ENCODE measurements around the gene TCL1B.
A peak's percentile ranks its signal among the peaks of the same experiment; 100 is the strongest.

The TCL1B gene

DNA sequence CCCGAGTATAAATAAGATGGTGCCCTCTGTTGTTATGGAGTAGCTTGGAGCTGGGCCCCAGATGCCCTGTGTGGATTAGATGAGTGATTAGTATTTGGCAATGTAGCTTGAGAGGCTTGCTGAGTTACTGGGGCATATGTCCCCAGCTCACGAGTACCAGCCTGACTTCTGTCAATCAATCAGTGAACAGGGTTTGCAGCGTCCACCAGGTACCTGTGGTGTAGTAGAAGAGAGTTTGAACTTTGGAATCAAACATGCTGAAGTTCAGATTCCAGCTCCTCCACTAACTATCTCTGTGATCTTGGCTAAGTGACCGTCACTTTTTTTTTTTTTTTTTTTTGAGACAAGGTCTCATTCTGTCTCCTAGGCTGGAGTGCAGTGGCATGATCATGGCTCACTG, 11.6 kb upstream of the TCL1B start:
- Histone ChIP-seq H3K36me3 (no peaks in the 10 kb centered on the region), H3K9me3 (no peaks in the 10 kb centered on the region), H3K4me1 (no peaks in the 10 kb centered on the region), H3K27me3 (peaks cover 18% of the 10 kb centered on the region), H3K4me3 (ENCODE audit: low read depth, low read length) (no peak overlapping the region)
- DNase-seq, result no peak
- TF ChIP-seq CTCF (IDR thresholded peaks at IDR 0.05; ENCODE audit: low read depth, low read length), result no peak

DNA sequence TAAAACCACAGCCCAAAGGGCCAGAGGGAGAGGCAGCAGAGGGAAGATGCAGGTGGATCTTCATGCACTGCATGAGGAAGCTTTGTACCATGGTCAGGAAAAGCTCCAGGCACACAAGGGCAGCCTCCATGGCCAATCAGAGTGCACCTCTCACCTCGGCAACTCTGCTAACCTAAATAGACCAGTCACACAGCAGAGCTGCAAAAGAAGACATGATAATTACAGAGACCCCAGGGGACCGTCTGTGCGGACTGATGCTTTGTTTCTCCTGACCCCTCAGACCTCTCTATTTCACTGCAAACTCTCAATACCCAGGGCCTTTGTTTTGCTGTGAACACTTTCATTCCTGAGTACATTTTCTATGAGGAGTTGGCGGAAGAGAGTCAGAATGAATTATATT, 10.7 kb upstream of the TCL1B start:
- no peaks in the 10 kb centered on the region for H3K36me3 ChIP-seq
- no peaks in the 10 kb centered on the region for H3K9me3 ChIP-seq
- DNase-seq, result no peak
- no peak for TF ChIP-seq CTCF (IDR thresholded peaks at IDR 0.05; ENCODE audit: low read depth, low read length)
- no peaks in the 10 kb centered on the region for H3K4me1 ChIP-seq
- peaks cover 12% of the 10 kb centered on the region; the same call in 1 of the 2 replicates for H3K27me3 ChIP-seq
- H3K4me3 ChIP-seq (ENCODE audit: low read depth, low read length), result no peak overlapping the region

DNA sequence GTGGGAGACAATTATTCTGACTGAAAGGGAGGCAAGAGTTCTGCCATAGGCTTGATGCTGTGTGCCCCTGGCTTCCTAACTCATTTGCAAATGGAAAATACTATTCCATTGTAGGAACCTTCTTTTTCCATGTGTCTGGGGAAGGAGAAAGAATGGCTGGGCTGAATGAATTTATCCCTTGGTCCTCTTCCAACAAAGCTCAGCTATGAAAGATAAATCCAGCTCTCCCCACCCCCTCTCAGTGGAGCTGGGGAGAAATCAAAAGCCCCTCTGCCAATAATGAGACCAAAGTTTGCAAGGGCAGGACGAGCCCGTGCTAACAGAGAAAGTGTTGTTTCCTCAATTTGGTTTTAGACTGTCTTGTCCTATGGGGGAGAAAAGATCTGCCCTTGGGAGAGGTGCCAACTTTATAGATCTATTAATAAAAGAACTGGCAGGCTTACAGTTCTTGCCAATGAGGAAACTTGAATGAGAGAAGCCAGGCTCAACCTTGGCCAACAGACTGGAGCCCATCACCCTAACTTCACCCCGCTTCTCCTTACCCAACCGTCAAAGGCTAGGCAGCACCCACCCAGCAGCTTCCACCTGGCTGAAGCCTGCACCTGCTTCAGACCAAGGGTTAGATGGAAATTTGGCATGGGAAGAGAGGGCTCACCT, 8.9 kb upstream of the TCL1B start:
- TF ChIP-seq CTCF (IDR thresholded peaks at IDR 0.05; ENCODE audit: low read depth, low read length), result no peak

GRCh38 chr14:95679148-95679815, 6.9 kb upstream of the TCL1B start:
- no peaks in the 10 kb centered on the region for H3K9me3 ChIP-seq

More for the DNA sequence above, 8.9 kb upstream of the TCL1B start:
- Histone ChIP-seq H3K27me3 (peaks cover 12% of the 10 kb centered on the region; the same call in 1 of the 2 replicates), H3K9me3 (no peaks in the 10 kb centered on the region), H3K4me3 (ENCODE audit: low read depth, low read length) (no peak overlapping the region), H3K4me1 (no peaks in the 10 kb centered on the region), H3K36me3 (no peaks in the 10 kb centered on the region)
- DNase-seq, result no peak

GRCh38 chr14:95679998-95680735, 6.1 kb upstream of the TCL1B start:
- no peaks in the 10 kb centered on the region for H3K4me1 ChIP-seq
- no peaks in the 10 kb centered on the region for H3K36me3 ChIP-seq
- no peak overlapping the region for H3K4me3 ChIP-seq (ENCODE audit: low read depth, low read length)
- no peak for DNase-seq
- H3K9me3 ChIP-seq, result no peaks in the 10 kb centered on the region
- H3K27me3 ChIP-seq, result peaks cover 12% of the 10 kb centered on the region; the same call in 1 of the 2 replicates
- peak; percentile 12; the same call in 1 of the 2 replicates for TF ChIP-seq CTCF (IDR thresholded peaks at IDR 0.05; ENCODE audit: low read depth, low read length)

More at GRCh38 chr14:95679148-95679815, 6.9 kb upstream of the TCL1B start:
- DNase-seq, result no peak
- no peaks in the 10 kb centered on the region for H3K36me3 ChIP-seq
- no peaks in the 10 kb centered on the region for H3K4me1 ChIP-seq
- peaks cover 12% of the 10 kb centered on the region; the same call in 1 of the 2 replicates for H3K27me3 ChIP-seq
- no peak overlapping the region for H3K4me3 ChIP-seq (ENCODE audit: low read depth, low read length)
- TF ChIP-seq CTCF (IDR thresholded peaks at IDR 0.05; ENCODE audit: low read depth, low read length), result no peak
